ENCODE results near the gene HAUS8. TPM values are rescaled to one million over a fixed set of nuclear protein-coding genes. Genes with fewer than 3 reads are reported as not detected.

Gene HAUS8
- total and polyA plus RNA-seq, 2 of the 13 experiments (the other 11 are each of a cell fraction or from before 2014, with no cell fraction given): 7.8 to 17.5 TPM

GRCh38 chr19:17075035-17075863, at the start of gene HAUS8, which contains the start of gene MYO9B (continued):
- TF ChIP-seq ZNF318 (CRISPR knock-in tag; IDR thresholded peaks at IDR 0.05): no peak
- peak; percentile 7; the same call in 1 of the 2 replicates for TF ChIP-seq CENPT (CRISPR knock-in tag; IDR thresholded peaks at IDR 0.05; ENCODE audit: low read depth)
- TF ChIP-seq ELF3 (CRISPR knock-in tag; IDR thresholded peaks at IDR 0.05): peak; percentile 41
- 0 out of 2 replicates have a peak, but pooled peaks have one; percentile 26 for TF ChIP-seq ZXDC (CRISPR knock-in tag; IDR thresholded peaks at IDR 0.05)
- peak; percentile 84 for TF ChIP-seq ZBTB20 (CRISPR knock-in tag; IDR thresholded peaks at IDR 0.05; ENCODE audit: borderline replicate concordance, low read depth)
- TF ChIP-seq IRF2 (CRISPR knock-in tag; IDR thresholded peaks at IDR 0.05): peak; percentile 68
- TF ChIP-seq ZC3H4 (CRISPR knock-in tag; IDR thresholded peaks at IDR 0.05; ENCODE audit: borderline replicate concordance): no peak
- peak; percentile 80; the same call in 1 of the 2 replicates for TF ChIP-seq ZNF280B (CRISPR knock-in tag; IDR thresholded peaks at IDR 0.05; ENCODE audit: borderline replicate concordance)
- no peak for TF ChIP-seq ISX (CRISPR knock-in tag; conservative IDR thresholded peaks at IDR 0.05)
- peak; percentile 98 for TF ChIP-seq SAP130 (CRISPR knock-in tag; IDR thresholded peaks at IDR 0.05; ENCODE audit: low read depth)
- TF ChIP-seq ETV5 (CRISPR knock-in tag; IDR thresholded peaks at IDR 0.05; ENCODE audit: borderline replicate concordance): peak; percentile 32; the same call in 1 of the 2 replicates
- TF ChIP-seq MAZ (IDR thresholded peaks at IDR 0.05; ENCODE audit: borderline replicate concordance, low read depth, low read length): peak; percentile 86
- peak; percentile 73 for TF ChIP-seq MAZ (CRISPR knock-in tag; IDR thresholded peaks at IDR 0.05; ENCODE audit: low read depth)
- peak; percentile 3; the same call in 1 of the 2 replicates for TF ChIP-seq MAFF (IDR thresholded peaks at IDR 0.05; ENCODE audit: low read depth, low read length)
- TF ChIP-seq PCBP1 (IDR thresholded peaks at IDR 0.05; ENCODE audit: borderline replicate concordance, low read depth, low read length): peak; percentile 97
- peak; percentile 58; the same call in 1 of the 2 replicates for TF ChIP-seq KDM5B (CRISPR knock-in tag; IDR thresholded peaks at IDR 0.05; ENCODE audit: borderline replicate concordance)

Data from HepG2 (cell line).